SU-DHL-6 (cell line): Measurements from ENCODE around the gene ZNF385A.

Source experiments
- CTCF ChIP-seq: fragments of 200-600 bp; sonication (generic); IDR thresholded peaks from one replicate; pipeline ENCODE4 v1.5.1; 2017; ENCODE audit warnings: antibody characterized with exemption, mild to moderate bottlenecking, low read length, moderate library complexity; ENCODE audit not compliant: insufficient read depth, poor library complexity, severe bottlenecking
- EZH2phosphoT487 ChIP-seq: fragments of 200-600 bp; sonication (generic), shearing (Covaris generic); conservative IDR thresholded peaks from 2 replicates; pipeline ENCODE4 v1.6.1; 2018; ENCODE audit warnings: mild to moderate bottlenecking, antibody characterized with exemption, low read length, moderate library complexity, mixed read lengths

GRCh38 chr12:54421175-54421878, 36.8 kb upstream of the ZNF385A start:
- TF ChIP-seq CTCF (no peak), EZH2phosphoT487 (no peak)
